ENCODE results near the gene RCHY1. TPM values are rescaled to one million over a fixed set of nuclear protein-coding genes. Genes with fewer than 3 reads are reported as not detected.
"Not testable (repeated sequence)": the region's sequence is repeated elsewhere in the genome, so short reads cannot be mapped to it uniquely, and the experiment has no call there.

The RCHY1 gene
- total and polyA plus RNA-seq, 4 donors: 24.8 to 53.9 (median 48.9) TPM

DNA sequence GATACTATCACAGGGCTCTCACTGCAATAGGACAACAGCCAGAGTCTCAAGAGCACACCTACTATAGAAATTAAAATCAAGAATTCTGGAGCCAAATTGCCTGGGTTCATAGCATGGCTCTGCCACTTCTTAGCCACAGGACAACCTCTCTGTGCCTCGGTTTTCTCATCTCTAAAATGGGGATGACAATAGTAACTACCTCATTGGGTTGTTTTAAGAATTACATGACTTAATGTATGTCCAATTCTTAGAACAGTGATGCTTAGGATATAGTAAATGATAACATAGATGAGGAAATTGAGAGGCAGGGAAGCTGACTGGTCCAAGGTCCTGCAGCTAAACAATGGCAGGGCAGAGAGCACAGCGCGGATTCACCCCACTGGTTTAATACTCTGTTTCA lies 30.7 kb upstream of the RCHY1 start:
- H3K4me3 ChIP-seq (ENCODE audit: low read depth, low read length): no peak overlapping the region
- no peaks in the 10 kb centered on the region for H3K9me3 ChIP-seq (ENCODE audit: control insufficient read depth, insufficient read depth, low read length)
- 94% methylated on average over 2 of the region's 3 CpGs for WGBS (ENCODE audit: insufficient coverage)
- H3K36me3 ChIP-seq (ENCODE audit: control insufficient read depth, insufficient read depth, low read length): peaks cover 8% of the 10 kb centered on the region
- DNase-seq (ENCODE audit: low read depth in 4 of 6, low spot score in 6 of 6): no peak
- H3K27ac ChIP-seq (ENCODE audit: low read depth, low read length): no peak overlapping the region
- no peaks in the 10 kb centered on the region for H3K27me3 ChIP-seq (ENCODE audit: control insufficient read depth, insufficient read depth, low read length)
- H3K4me1 ChIP-seq (ENCODE audit: control insufficient read depth, insufficient read depth, low read length): no peaks in the 10 kb centered on the region

DNA sequence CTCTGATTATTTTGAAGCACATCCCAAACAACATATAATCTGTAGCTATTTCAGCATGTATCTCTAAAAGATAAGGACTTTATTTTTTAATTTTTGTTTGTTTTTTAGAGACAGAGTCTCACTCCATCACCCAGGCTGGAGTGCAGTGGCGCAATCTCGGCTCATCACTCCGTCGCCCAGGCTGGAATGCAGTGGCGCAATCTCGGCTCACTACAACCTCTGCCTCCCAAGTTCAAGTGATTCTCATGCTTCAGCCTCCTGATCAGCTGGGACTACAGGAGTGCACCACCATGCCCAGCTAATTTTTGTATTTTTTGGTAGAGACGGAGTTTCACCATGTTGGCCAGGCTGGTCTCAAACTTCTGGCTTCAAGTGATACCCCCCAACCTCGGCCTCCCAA lies 30.0 kb upstream of the RCHY1 start:
- not testable (repeated sequence) for H3K4me3 ChIP-seq (ENCODE audit: low read depth, low read length); H3K27ac ChIP-seq (ENCODE audit: low read depth, low read length); DNase-seq (ENCODE audit: low read depth in 4 of 6, low spot score in 6 of 6); H3K27me3 ChIP-seq (ENCODE audit: control insufficient read depth, insufficient read depth, low read length); H3K9me3 ChIP-seq (ENCODE audit: control insufficient read depth, insufficient read depth, low read length); H3K4me1 ChIP-seq (ENCODE audit: control insufficient read depth, insufficient read depth, low read length); H3K36me3 ChIP-seq (ENCODE audit: control insufficient read depth, insufficient read depth, low read length)
- 100% methylated on average over 6 of the region's 8 CpGs for WGBS (ENCODE audit: insufficient coverage)

DNA sequence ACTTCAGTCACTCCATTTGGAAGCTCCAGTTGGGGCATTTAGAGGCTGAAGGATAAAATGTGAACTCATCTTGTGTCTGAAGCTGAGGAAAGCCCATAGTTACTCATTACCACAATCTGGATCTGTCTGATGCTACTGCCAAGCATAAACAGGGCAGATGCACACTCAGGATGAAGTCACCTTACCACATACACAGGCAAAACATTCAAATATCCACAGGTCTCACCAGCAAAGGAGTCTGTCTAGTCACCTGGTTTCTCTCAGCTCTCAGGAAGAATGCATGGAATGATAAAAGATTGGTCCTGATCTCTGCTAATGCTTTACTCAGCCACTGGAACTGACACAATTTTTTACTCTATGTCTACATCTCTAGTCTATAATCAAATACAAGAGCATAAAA lies 28.6 kb upstream of the RCHY1 start:
- no peaks in the 10 kb centered on the region for H3K27me3 ChIP-seq (ENCODE audit: control insufficient read depth, insufficient read depth, low read length)
- no peaks in the 10 kb centered on the region for H3K9me3 ChIP-seq (ENCODE audit: control insufficient read depth, insufficient read depth, low read length)
- peaks cover 8% of the 10 kb centered on the region for H3K36me3 ChIP-seq (ENCODE audit: control insufficient read depth, insufficient read depth, low read length)
- DNase-seq (ENCODE audit: low read depth in 4 of 6, low spot score in 6 of 6): no peak
- H3K27ac ChIP-seq (ENCODE audit: low read depth, low read length): no peak overlapping the region
- H3K4me3 ChIP-seq (ENCODE audit: low read depth, low read length): no peak overlapping the region
- H3K4me1 ChIP-seq (ENCODE audit: control insufficient read depth, insufficient read depth, low read length): no peaks in the 10 kb centered on the region

DNA sequence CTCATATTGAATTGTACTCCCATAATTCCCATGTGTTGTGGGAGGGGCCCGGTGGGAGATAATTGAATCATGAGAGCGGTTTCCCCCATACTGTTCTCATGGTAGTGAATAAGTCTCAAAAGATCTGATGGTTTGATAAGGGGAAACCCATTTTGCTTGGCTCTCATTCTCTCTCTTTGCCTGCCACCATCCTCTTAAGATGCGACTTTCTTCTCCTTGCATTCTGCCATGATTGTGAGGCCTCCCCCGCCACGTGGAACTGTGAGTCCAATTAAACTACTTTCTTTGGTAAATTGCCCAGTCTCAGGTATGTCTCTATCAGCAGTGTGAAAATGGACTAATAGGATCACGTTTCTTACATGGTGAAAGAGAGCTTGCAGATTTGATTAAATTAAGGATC lies 23.1 kb upstream of the RCHY1 start:
- 84% methylated on average over 4 of the region's 6 CpGs for WGBS (ENCODE audit: insufficient coverage)
- H3K4me3 ChIP-seq (ENCODE audit: low read depth, low read length); H3K9me3 ChIP-seq (ENCODE audit: control insufficient read depth, insufficient read depth, low read length); H3K36me3 ChIP-seq (ENCODE audit: control insufficient read depth, insufficient read depth, low read length); H3K4me1 ChIP-seq (ENCODE audit: control insufficient read depth, insufficient read depth, low read length); H3K27me3 ChIP-seq (ENCODE audit: control insufficient read depth, insufficient read depth, low read length); DNase-seq (ENCODE audit: low read depth in 4 of 6, low spot score in 6 of 6); H3K27ac ChIP-seq (ENCODE audit: low read depth, low read length): not testable (repeated sequence)

DNA sequence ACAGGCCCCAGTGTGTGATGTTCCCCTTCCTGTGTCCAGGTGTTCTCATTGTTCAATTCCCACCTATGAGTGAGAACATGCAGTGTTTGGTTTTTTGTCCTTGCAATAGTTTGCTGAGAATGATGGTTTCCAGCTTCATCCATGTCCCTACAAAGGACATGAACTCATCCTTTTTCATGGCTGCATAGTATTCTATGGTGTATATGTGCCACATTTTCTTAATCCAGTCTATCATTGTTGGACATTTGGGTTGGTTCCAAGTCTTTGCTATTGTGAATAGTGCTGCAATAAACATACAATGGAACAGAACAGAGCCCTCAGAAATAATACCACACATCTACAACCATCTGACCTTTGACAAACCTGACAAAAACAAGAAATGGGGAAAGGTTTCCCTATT lies 19.7 kb upstream of the RCHY1 start:
- not testable (repeated sequence) for H3K4me1 ChIP-seq (ENCODE audit: control insufficient read depth, insufficient read depth, low read length); H3K9me3 ChIP-seq (ENCODE audit: control insufficient read depth, insufficient read depth, low read length); H3K27ac ChIP-seq (ENCODE audit: low read depth, low read length); DNase-seq (ENCODE audit: low read depth in 4 of 6, low spot score in 6 of 6); H3K36me3 ChIP-seq (ENCODE audit: control insufficient read depth, insufficient read depth, low read length); H3K4me3 ChIP-seq (ENCODE audit: low read depth, low read length); H3K27me3 ChIP-seq (ENCODE audit: control insufficient read depth, insufficient read depth, low read length)

DNA sequence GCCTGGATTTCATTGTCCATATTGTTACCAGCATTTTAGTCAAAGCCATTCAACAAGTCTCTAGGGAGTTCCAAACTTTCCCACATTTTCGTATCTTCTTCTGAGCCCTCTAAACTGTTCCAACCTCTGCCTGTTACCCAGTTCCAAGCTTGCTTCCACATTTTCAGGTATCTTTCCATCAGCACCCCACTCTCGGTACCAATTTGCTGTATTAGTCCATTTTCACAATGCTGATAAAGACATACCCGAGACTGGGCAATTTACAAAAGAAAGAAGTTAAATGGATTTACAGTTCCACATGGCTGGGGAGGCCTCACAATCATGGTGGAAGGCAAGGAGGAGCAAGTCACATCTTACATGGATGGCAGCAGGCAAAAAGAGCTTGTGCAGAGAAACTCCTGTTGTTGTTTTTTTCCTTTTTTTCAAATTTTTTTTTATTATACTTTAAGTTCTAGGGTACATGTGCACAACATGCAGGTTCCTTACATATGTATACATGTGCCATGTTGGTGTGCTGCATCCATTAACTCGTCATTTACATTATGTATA lies 19.2 kb upstream of the RCHY1 start:
- not testable (repeated sequence) for H3K27me3 ChIP-seq (ENCODE audit: control insufficient read depth, insufficient read depth, low read length); H3K27ac ChIP-seq (ENCODE audit: low read depth, low read length); H3K36me3 ChIP-seq (ENCODE audit: control insufficient read depth, insufficient read depth, low read length); H3K4me3 ChIP-seq (ENCODE audit: low read depth, low read length); H3K4me1 ChIP-seq (ENCODE audit: control insufficient read depth, insufficient read depth, low read length); DNase-seq (ENCODE audit: low read depth in 4 of 6, low spot score in 6 of 6); H3K9me3 ChIP-seq (ENCODE audit: control insufficient read depth, insufficient read depth, low read length)
- WGBS (ENCODE audit: insufficient coverage): 100% methylated on average over 2 of the region's 4 CpGs

DNA sequence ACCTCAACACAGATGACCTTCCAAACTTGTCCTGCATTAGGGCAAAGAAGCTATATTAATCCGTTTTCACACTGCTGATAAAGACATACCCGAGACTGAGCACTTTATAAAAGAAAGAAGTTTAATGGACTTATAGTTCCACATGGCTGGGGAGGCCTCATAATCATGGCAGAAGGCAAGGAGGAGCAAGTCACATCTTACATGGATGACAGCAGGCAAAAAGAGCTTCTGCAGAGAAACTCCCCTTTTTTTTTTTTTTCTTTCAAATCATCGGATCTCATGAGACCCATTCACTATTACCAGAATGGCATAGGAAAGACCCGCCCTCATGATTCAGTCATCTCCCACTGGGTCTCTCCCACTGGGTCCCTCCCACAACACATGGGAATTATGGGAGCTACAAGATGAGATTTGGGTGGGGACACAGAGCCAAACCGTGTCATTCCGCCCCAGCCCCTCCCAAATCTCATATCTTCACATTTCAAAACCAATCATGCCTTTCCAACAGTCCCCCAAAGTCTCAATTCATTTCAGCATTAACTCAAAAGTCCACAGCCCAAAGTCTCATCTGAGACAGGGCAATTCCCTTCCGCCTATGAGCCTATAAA lies 17.4 kb upstream of the RCHY1 start:
- H3K36me3 ChIP-seq (ENCODE audit: control insufficient read depth, insufficient read depth, low read length); H3K9me3 ChIP-seq (ENCODE audit: control insufficient read depth, insufficient read depth, low read length); H3K4me3 ChIP-seq (ENCODE audit: low read depth, low read length); H3K4me1 ChIP-seq (ENCODE audit: control insufficient read depth, insufficient read depth, low read length); DNase-seq (ENCODE audit: low read depth in 4 of 6, low spot score in 6 of 6); H3K27ac ChIP-seq (ENCODE audit: low read depth, low read length); H3K27me3 ChIP-seq (ENCODE audit: control insufficient read depth, insufficient read depth, low read length): not testable (repeated sequence)
- WGBS (ENCODE audit: insufficient coverage): 100% methylated on average over 3 of the region's 7 CpGs

DNA sequence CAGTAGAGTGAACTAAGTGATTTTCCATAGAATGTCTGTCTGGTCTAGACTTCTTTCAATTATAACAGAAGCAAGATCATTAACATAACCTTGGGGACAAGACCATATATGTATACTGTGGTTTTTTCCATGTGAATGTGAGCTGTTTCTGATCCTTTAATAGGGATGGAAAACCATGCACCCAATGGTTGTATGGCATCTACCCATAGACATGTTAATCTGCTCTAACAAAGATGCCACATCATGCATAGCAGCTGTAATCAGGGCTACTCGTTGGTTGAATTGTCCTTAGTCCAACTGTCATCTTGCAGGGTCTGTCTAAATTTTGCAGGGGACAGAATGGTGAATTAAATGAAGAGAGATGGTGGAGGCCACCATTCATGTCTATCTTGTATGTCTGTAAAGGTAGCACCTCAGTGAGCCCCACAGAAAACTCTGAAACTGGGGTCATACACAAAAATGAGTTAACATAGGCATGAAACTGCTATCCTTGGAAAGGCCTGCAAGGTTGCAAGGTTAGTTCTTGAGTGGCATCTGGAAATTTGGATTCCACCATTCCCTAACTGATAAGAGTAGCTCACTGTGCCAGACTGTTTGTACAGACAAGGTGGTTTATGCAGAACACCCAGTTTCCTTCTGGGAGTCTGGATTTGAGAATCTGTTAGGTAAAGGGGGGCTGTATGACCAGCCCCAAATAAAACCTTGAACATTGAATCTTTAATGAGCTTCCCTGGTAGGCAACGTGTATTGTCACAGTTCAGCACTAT lies 16.5 kb upstream of the RCHY1 start:
- Histone ChIP-seq H3K27ac (ENCODE audit: low read depth, low read length) (no peak overlapping the region), H3K27me3 (ENCODE audit: control insufficient read depth, insufficient read depth, low read length) (no peaks in the 10 kb centered on the region), H3K4me1 (ENCODE audit: control insufficient read depth, insufficient read depth, low read length) (no peaks in the 10 kb centered on the region), H3K4me3 (ENCODE audit: low read depth, low read length) (no peak overlapping the region), H3K9me3 (ENCODE audit: control insufficient read depth, insufficient read depth, low read length) (peaks cover 1% of the 10 kb centered on the region), H3K36me3 (ENCODE audit: control insufficient read depth, insufficient read depth, low read length) (peaks cover 8% of the 10 kb centered on the region)
- 100% methylated on average over 1 of the region's 2 CpGs for WGBS (ENCODE audit: insufficient coverage)
- no peak for DNase-seq (ENCODE audit: low read depth in 4 of 6, low spot score in 6 of 6)

DNA sequence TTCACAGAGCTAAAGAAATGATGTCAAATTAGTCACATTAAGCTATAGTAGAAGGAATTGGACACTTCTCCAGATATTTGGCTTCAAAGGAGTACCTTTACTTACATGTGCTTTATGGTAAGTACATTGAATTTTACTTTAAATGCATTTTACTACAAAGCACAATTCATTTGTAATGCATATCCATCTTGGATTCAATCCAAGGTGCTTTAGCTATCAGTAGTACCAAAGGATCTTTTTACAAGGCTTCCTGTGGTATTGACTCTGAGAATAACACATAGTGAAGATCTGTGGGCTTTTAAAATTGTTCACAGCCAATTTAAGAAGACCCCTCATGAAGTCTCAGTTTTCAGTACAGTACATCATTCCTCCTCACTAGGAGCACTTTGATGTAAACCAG lies 13.3 kb upstream of the RCHY1 start:
- Histone ChIP-seq H3K4me3 (ENCODE audit: low read depth, low read length) (no peak overlapping the region), H3K9me3 (ENCODE audit: control insufficient read depth, insufficient read depth, low read length) (no peaks in the 10 kb centered on the region), H3K4me1 (ENCODE audit: control insufficient read depth, insufficient read depth, low read length) (no peaks in the 10 kb centered on the region), H3K36me3 (ENCODE audit: control insufficient read depth, insufficient read depth, low read length) (peaks cover 12% of the 10 kb centered on the region), H3K27me3 (ENCODE audit: control insufficient read depth, insufficient read depth, low read length) (no peaks in the 10 kb centered on the region), H3K27ac (ENCODE audit: low read depth, low read length) (no peak overlapping the region)
- DNase-seq (ENCODE audit: low read depth in 4 of 6, low spot score in 6 of 6): no peak

DNA sequence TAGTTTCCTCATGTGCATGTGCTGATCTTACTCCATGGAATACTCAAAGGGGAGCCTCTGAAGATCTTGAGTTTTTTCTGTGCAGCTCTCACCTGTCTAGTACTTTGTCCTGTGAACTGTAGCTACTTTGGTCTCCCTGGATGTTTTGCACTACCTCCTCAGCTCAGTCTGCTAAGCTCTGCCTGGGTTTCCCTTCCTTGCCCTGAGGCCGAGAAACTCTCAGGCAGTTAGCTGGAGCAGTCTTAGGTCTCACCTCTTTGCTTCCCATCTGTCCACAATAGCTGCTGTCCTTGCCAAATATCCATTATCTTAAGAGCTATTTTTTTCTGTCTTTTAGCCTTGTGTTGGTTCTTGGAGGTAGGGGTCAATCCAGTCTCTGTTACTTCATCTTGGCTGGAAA lies 11.7 kb upstream of the RCHY1 start:
- Histone ChIP-seq H3K27me3 (ENCODE audit: control insufficient read depth, insufficient read depth, low read length) (no peaks in the 10 kb centered on the region), H3K4me1 (ENCODE audit: control insufficient read depth, insufficient read depth, low read length) (no peaks in the 10 kb centered on the region), H3K36me3 (ENCODE audit: control insufficient read depth, insufficient read depth, low read length) (peaks cover 12% of the 10 kb centered on the region), H3K9me3 (ENCODE audit: control insufficient read depth, insufficient read depth, low read length) (no peaks in the 10 kb centered on the region), H3K27ac (ENCODE audit: low read depth, low read length) (no peak overlapping the region), H3K4me3 (ENCODE audit: low read depth, low read length) (no peak overlapping the region)
- 100% methylated on average over 1 of the region's 1 CpG for WGBS (ENCODE audit: insufficient coverage)
- no peak for DNase-seq (ENCODE audit: low read depth in 4 of 6, low spot score in 6 of 6)

Measured in spinal cord (tissue), 10 donors.